Progenitor cell of endocrine pancreas (in vitro differentiated cells): ENCODE results near the gene TUSC2. TPM values are rescaled to one million over a fixed set of nuclear protein-coding genes. Genes with fewer than 3 reads are reported as not detected.

Experiments used
- DNase-seq: peaks from one replicate; pipeline ENCODE4 v3.0.0; 2021; ENCODE audit warnings: low spot score; ENCODE audit not compliant: unreplicated experiment
- H3K27ac Mint-ChIP-seq: 2 replicates; pipeline ENCODE4 v1.8.0; 2021; ENCODE audit warnings: mild to moderate bottlenecking, moderate library complexity, mixed read lengths
- H3K27me3 Mint-ChIP-seq: 2 replicates; pipeline ENCODE4 v1.8.0; 2021; ENCODE audit warnings: mixed read lengths
- H3K36me3 Mint-ChIP-seq: 2 replicates; pipeline ENCODE4 v1.8.0; 2022; ENCODE audit warnings: mixed read lengths; ENCODE audit not compliant: insufficient read depth
- H3K4me1 Mint-ChIP-seq: 2 replicates; pipeline ENCODE4 v1.8.0; 2021; ENCODE audit warnings: low read depth, mixed read lengths
- H3K4me3 Mint-ChIP-seq: 2 replicates; pipeline ENCODE4 v1.8.0; 2021; ENCODE audit warnings: low read depth, mild to moderate bottlenecking, moderate library complexity, mixed read lengths
- H3K9me3 Mint-ChIP-seq: 2 replicates; pipeline ENCODE4 v1.8.0; 2021; ENCODE audit warnings: low read depth, mixed read lengths
- total RNA-seq: library from RNA; stranded (reverse); gene quantifications from 2 replicates; pipeline ENCODE4 v1.2.1, GENCODE V29; 2021
- TF ChIP-seq, protein P1 (sequence below): fragments of 200-600 bp; sonication (generic); IDR thresholded peaks from one replicate; pipeline ENCODE4 v1.5.0; 2021; ENCODE audit warnings: antibody characterized with exemption, mild to moderate bottlenecking; ENCODE audit not compliant: unreplicated experiment

The TUSC2 gene
- total RNA-seq, 1 donor from 2014 or later, result 34.9 TPM

- peaks cover 27% of the 10 kb centered on the region for H3K4me1 Mint-ChIP-seq
- H3K27me3 Mint-ChIP-seq, result no peaks in the 10 kb centered on the region
- H3K9me3 Mint-ChIP-seq, result no peaks in the 10 kb centered on the region
These were observed 29.5 kb upstream of the TUSC2 start for GRCh38 chr3:50357481-50357880.

GRCh38 chr3:50356553-50356952 lies 28.5 kb upstream of the TUSC2 start:
- H3K27me3 Mint-ChIP-seq, result no peaks in the 10 kb centered on the region
- peak overlapping the region; percentile 94 for H3K4me3 Mint-ChIP-seq

More at GRCh38 chr3:50357481-50357880, 29.5 kb upstream of the TUSC2 start:
- DNase-seq, result no peak
- TF ChIP-seq, protein P1, sequence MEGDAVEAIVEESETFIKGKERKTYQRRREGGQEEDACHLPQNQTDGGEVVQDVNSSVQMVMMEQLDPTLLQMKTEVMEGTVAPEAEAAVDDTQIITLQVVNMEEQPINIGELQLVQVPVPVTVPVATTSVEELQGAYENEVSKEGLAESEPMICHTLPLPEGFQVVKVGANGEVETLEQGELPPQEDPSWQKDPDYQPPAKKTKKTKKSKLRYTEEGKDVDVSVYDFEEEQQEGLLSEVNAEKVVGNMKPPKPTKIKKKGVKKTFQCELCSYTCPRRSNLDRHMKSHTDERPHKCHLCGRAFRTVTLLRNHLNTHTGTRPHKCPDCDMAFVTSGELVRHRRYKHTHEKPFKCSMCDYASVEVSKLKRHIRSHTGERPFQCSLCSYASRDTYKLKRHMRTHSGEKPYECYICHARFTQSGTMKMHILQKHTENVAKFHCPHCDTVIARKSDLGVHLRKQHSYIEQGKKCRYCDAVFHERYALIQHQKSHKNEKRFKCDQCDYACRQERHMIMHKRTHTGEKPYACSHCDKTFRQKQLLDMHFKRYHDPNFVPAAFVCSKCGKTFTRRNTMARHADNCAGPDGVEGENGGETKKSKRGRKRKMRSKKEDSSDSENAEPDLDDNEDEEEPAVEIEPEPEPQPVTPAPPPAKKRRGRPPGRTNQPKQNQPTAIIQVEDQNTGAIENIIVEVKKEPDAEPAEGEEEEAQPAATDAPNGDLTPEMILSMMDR, result no peak
- Mint-ChIP-seq H3K36me3 (peaks cover 2% of the 10 kb centered on the region), H3K4me3 (peak overlapping the region; percentile 94), H3K27ac (no peak overlapping the region)

GRCh38 chr3:50355829-50356552 lies 28.0 kb upstream of the TUSC2 start:
- Mint-ChIP-seq H3K27ac (no peak overlapping the region), H3K4me1 (peaks cover 33% of the 10 kb centered on the region), H3K27me3 (no peaks in the 10 kb centered on the region), H3K36me3 (peaks cover 2% of the 10 kb centered on the region), H3K4me3 (peak overlapping the region; percentile 94), H3K9me3 (no peaks in the 10 kb centered on the region)
- TF ChIP-seq, protein P1, result no peak
- no peak for DNase-seq

More at GRCh38 chr3:50356553-50356952, 28.5 kb upstream of the TUSC2 start:
- no peak for DNase-seq
- peaks cover 2% of the 10 kb centered on the region for H3K36me3 Mint-ChIP-seq
- no peaks in the 10 kb centered on the region for H3K9me3 Mint-ChIP-seq
- TF ChIP-seq, protein P1, result no peak
- H3K27ac Mint-ChIP-seq, result no peak overlapping the region
- peaks cover 27% of the 10 kb centered on the region for H3K4me1 Mint-ChIP-seq

- H3K4me1 Mint-ChIP-seq, result peaks cover 39% of the 10 kb centered on the region
- H3K9me3 Mint-ChIP-seq, result no peaks in the 10 kb centered on the region
- no peaks in the 10 kb centered on the region for H3K27me3 Mint-ChIP-seq
- H3K4me3 Mint-ChIP-seq, result no peak overlapping the region
- H3K36me3 Mint-ChIP-seq, result peaks cover 2% of the 10 kb centered on the region
- no peak for DNase-seq
- TF ChIP-seq, protein P1, result no peak
- H3K27ac Mint-ChIP-seq, result no peak overlapping the region
These were observed 26.8 kb upstream of the TUSC2 start for GRCh38 chr3:50354850-50355249.

GRCh38 chr3:50354186-50354764 lies 26.3 kb upstream of the TUSC2 start:
- no peak overlapping the region for H3K27ac Mint-ChIP-seq
- no peaks in the 10 kb centered on the region for H3K27me3 Mint-ChIP-seq
- H3K36me3 Mint-ChIP-seq, result peaks cover 2% of the 10 kb centered on the region
- no peaks in the 10 kb centered on the region for H3K9me3 Mint-ChIP-seq
- H3K4me3 Mint-ChIP-seq, result no peak overlapping the region
- TF ChIP-seq, protein P1, result no peak
- peaks cover 40% of the 10 kb centered on the region for H3K4me1 Mint-ChIP-seq
- DNase-seq, result no peak
